HG02642 (cell line): Measurements from ENCODE around the gene DPYSL3.
"Not testable (repeated sequence)": the region's sequence is repeated elsewhere in the genome, so short reads cannot be mapped to it uniquely, and the experiment has no call there.

ENCODE experiments used
- ATAC-seq: cut with Tn5 transposase; IDR thresholded peaks from one replicate; pipeline ENCODE4 v1.9.1; 2021; ENCODE audit warnings: mild to moderate bottlenecking; ENCODE audit not compliant: unreplicated experiment, poor library complexity

The DPYSL3 gene

DNA sequence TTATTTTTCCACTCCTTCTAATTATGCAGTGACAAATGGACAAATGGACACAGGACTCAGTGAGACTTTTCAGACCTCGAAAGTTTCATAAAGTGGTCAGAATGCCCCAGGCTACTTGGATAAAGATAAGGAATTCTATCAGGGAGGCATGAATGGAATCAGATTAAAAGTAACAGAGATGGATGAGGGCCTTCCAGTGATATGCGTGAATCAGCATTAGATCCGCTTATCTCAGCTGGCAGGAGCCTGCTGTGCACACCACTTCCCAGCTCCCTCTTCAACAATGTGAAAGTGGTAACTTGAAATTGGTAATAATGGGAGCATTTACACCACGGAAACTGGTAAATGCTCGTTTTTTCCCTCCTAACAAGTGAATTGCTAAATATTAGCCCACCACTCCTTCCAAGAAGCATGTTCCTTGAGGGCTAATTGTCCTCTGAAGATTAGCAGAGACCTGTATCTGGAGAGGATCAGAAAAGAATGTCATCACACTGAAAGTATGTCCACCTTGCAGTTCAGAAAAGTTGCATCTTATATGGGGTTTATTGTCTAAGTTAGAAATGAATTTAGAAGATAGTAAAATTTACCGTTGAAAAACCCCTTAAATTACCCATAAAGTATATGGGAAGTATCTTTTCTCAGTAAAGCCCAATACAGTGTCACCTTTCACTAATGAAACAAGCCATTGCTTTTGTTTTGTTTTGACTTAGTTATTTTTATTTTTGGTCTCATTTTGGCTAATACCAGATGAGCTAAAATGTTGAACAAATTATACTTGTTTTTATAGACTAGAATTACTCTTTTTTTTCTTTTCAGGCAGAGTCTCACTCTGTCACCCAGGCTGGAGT lies 125.3 kb downstream of the DPYSL3 start:
- ATAC-seq, result no peak

DNA sequence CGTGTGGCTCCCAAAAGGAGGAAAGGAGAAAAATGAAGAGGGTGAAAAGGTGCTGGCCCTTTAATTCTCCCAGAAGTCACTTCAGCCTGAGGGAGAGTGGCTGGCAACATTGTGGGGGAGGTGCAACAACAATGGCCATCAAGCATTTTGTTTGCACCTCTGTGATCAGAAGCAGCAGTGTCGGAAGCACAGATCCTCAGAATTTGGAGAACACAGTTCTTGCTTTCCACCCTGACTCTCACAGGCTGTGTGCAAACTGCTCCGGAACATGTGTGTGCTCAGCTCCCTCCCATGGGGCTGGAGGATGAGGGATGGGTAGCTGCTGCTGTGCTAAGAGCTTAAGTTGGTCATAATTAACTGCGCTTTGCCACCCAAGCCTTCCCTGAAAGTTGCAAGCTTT lies 127.1 kb downstream of the DPYSL3 start:
- ATAC-seq, result no peak

DNA sequence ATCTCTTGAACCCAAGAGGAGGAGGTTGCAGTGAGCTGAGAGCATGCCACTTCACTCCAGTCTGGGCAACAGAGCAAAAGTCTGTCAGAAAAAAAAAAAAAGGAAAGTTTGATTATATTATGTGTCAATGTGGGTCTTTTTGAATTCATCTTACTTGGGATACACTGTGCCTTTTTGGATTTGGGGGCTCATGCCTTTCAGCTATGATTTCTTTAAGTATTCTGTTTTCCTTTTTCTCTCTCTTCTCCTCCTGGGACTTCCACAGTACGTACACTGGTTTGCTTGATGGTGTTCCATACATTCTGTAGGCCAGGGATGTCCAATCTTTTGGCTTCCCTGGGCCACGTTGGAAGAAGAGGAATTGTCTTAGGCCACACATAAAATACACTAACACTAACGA lies 128.3 kb downstream of the DPYSL3 start:
- no peak for ATAC-seq

DNA sequence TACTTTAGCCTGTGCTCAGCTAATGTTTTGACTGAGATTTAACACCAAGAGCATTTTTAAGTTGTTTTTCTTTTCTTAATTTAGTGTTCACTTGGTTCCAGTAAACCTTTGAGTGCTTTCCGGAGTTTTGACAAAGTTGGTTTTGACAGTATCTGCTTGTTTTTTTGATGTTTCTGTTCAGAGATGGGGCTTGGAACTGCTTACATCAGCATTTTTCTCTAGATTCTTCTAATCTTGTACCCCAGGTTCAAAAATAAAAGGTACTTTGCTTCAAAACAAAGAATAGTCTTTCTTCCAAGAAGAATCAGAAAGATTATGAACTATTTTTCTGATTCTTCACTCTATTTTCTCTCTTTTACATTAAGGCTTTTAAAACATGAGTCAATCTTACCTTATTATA lies 132.2 kb downstream of the DPYSL3 start:
- ATAC-seq, result no peak

DNA sequence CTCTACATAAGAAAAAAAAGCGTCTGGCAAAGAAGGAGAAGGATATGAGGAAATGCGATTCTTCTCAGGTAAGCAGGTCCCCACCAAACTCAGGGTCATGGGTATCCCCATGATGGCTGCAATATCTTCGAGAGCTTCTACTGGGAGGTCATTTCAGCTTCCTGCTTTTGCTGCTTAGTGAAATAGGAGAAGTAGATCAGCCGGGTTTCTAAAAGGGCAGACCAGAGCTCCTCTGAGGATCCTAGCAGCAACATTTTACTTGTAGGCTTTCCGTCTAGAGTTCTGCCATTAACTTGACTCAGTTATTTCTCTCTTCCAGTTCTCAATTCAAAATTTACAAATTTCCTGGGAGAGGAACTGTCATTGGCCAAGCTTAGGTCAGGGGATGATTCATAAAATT lies 134.7 kb downstream of the DPYSL3 start:
- no peak for ATAC-seq

DNA sequence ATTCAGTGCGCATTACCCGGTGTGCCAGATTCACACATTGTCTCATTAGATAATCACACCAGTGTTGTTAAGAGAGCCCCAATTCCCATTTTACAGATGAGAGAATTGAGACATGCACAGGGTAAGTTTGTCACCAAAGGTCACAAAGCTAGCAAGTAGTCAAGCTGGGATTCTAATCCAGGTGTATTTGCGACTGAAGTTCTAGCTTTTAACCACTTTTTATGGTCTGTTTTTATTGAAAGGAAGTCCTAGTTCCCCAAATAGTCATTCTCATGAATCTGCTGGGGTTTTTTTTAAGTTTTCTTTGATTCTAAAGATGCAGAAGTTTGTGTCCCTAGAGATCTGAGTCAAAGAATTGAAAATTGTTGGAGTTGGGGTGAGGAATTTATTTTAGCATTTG lies 136.5 kb downstream of the DPYSL3 start:
- no peak for ATAC-seq

DNA sequence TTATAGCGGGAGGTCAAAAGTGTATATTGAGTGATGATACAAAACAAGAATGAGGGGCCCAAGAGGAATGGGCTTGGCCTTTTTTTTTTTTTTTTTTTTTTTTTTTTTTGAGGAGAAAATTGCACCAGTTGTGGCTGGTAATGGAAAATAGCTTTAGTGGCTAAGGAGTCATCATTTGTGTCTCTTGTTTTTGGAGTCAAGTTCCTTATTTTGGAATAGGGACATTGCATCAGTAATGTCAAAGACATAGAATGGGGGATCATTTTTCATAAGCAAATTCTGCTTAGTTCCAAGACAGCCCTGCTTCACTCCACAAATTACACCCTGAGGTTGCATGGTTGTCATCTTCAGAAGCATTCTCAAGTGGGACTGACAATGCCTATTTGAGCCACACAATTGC lies 137.7 kb downstream of the DPYSL3 start:
- no peak for ATAC-seq

DNA sequence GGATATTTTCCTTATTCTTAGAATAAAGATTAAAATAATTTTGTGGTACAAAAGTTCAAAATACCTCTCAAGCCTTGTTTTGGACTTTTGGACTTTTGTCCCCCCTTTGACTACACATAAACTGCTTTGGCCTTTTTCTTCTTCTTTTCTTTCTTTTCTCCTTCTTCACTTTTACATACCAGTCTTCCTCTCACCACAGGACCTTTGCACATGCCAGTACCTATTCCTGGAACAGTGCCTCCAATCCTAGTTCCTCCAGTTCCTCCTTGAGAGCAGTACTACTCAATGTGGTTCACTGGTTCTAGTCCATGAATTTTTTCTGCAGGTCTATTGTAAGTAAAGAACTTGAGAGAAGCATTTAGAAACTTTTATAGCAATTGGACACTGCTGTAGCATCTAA lies 138.6 kb downstream of the DPYSL3 start:
- ATAC-seq, result no peak

DNA sequence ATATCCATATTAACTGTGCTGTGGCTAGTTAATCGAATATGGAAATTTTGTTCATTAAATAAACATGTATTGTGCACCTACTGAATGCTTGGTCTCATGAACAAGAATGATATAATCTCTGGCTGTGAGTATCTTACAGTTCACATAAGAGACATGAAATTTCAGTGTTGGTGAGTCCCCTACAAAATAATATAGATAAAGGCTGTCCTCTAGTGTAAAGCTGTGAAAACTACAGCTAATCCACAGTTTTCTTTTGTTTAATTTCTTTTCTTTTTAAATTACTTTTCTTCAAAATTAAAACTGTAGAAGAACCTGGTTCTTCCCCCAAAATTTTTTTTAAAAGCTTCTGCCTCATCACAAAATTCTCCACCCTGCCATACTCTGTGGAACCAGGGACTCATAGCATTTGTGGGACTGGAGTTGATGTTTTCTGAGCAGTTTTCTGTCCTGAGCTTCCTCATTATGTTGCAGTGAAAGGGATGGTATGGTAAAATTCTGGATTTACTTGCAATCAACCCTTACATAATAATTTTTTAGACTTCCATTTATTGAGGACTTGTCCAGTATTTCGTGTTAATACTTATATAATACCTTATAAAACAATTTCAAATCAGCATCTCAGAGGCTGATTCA lies 140.0 kb downstream of the DPYSL3 start:
- no peak for ATAC-seq

DNA sequence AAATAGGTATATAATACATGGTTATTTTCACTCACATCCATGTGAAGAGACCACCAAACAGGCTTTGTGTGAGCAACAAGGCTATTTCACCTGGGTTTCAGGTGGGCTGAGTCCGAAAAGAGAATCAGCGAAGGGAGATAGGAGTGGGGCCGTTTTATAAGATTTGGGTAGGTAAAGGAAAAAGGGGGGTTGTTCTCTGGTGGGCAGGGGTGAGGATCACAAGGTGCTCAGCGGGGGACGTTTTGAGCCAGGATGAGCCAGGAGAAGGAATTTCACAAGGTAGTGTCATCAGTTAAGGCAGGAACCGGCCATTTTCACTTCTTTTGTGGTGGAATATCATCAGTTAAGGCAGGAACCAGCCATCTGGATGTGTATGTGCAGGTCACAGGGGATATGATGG lies 142.5 kb downstream of the DPYSL3 start:
- ATAC-seq, result not testable (repeated sequence)

DNA sequence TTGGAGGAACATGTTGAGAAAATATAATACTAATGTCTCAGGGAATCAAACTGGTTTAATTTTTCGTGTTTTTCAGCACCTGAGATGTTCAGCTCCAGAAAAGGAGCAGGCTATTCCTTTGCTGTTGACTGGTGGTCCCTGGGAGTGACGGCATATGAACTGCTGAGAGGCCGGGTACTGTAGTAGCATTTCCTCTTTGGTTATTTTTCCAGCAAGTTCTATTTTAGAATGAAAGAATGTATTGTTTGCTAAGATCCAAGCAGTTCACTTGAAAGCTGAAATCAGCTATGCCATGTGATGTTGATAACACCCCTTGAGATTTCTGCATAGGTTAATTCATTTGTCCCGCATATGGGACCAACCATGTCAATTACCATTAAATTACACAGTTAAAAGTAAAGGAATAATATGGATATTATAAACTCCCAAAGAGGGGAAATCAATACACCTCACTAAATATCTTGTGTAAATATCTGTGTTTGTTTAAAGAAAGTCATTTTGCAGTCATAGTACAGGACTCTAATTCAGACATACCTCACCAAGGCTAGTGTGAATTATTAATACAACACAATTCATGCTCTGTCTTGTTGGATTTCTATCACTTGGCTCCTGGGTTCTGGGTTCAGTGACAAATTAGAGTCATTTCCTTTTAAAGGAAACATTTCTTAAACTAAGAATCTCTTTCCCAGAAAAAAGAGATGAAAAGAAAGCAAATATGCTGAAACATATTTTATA lies 148.3 kb downstream of the DPYSL3 start:
- ATAC-seq, result no peak

DNA sequence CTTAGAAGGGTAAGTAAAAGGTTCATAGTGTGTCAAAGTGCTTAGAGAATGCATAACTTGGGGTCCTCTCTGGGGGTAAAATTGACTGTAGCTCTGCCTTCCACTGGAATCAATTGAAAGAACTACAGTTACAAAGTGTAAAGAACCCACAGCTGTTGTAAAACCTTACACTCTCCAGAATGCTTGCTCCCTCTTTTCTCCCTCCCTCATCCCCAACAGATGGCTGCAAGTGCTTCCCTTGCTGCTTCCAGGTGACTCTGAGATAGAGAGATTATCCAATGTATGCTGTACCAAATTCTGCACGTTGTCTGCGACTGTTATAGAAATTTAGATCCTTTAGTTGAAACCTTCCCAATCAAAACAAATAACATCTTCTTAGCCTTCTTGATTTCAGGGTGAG lies 149.1 kb downstream of the DPYSL3 start:
- no peak for ATAC-seq

DNA sequence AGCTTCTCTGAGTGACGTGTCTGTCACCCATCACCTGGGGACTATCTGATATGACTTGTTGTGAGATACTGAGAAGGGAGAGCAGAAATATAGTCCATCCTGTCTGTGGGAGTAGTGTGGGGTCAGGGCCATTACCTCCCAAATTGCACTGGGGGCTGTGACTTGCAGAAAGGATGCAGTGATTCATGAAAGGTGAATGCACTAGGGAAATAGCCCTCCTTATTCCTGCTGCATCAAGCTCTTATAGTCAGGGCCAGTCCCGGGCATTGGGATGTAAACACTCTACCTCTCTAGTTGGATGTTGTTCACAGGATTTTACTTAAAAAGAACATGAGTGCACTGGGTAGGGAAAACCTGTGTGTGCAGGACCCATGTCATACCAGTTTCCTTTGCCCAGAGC lies 150.3 kb downstream of the DPYSL3 start:
- ATAC-seq, result no peak

DNA sequence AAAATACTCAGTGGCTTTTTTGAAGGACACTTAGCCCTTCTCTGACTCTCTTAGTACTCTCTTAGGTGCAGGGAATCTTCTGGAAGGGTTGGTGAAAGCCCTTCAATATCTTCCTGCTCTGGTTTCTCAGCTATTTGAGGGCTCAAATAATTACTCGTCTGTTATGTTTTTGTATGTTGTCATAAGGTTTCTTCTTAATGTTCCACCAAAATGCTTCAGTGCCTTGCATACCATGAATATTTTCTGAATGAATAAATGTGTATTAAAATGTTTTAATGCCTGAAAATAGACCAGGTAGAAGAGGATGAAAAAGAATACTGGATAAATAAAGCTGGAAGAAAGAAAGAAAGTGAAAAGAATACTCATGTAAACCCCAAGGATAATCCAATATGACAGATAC lies 150.8 kb downstream of the DPYSL3 start:
- ATAC-seq, result no peak

DNA sequence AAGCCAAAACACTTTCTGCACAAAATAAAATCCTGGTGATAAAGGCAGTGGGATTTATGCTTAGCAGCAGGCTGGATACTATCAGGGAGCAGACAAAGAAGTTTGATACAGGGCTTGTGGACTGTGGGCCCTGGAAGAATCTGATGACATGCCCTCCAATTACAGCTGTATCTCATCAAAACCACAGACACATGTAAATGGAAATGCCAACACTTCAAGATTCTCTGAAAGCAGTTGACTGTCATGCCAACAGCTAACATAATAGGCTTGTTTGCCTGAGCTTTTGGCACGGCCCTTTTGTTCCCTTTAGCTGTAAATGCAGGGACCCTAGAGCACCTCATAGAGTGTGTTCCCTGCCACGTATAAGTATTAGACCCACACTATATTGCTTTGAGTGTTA lies 160.6 kb downstream of the DPYSL3 start:
- ATAC-seq, result no peak

DNA sequence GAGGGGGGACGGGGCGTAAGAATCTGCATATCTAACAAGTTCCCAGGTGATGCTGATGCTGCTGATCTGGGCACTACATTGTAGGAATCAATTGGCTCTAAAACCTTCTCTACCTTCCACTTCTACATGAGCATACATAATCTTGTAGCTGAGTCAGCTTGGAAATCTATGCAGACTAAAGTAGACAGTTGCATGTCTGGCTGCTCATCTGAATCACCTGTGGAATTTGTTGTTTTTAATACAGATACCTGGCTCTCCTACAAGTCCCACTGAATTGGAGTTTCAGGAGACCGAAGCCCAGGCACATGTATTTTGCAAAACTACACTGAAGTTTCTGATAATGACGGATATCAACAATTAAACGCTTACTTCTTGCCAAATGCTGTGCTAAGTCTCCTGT lies 161.4 kb downstream of the DPYSL3 start:
- no peak for ATAC-seq

DNA sequence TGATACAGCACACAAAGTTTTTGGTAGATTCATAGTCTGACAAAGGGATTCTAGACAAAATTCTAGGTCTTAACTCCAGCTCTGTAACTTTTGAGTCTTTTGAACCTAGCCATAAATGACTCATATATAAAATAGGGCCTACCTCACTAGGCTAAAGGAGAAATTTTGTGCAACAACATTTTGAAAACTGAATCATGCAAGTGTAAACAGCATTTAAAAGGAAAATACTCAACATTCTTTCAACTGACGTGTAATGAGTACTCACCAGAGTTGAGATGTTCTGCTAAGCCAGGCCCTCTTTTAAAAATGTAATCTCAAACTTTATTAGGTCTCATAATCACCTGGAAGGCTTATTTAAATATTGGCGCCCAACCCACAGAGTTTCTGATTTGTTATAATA lies 161.8 kb downstream of the DPYSL3 start:
- ATAC-seq, result no peak

DNA sequence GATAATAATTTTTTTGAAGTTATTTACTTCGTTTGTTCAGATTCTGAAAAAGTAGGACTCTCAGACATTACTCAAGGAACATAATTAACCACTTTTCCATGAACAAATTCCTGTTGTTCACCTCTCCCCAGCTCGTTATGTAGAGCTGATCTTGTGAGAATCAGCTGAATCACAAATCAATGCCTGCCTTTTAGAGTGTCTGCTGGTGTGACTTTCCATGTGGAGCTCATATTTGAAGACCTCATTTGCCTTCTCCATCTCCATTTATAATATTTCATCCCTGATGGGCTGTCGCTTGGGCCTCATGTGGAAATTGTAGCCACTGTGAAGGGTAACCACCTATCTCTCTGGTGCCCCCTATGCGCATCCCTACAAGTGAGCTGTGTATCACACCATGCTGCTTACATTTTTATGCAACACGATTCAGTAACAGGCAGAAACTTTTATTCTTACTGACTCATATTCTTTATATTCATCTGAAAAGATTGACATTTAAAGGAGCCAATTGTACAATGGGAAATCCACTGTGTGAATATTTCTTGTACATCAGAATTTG lies 163.8 kb downstream of the DPYSL3 start:
- ATAC-seq, result no peak

DNA sequence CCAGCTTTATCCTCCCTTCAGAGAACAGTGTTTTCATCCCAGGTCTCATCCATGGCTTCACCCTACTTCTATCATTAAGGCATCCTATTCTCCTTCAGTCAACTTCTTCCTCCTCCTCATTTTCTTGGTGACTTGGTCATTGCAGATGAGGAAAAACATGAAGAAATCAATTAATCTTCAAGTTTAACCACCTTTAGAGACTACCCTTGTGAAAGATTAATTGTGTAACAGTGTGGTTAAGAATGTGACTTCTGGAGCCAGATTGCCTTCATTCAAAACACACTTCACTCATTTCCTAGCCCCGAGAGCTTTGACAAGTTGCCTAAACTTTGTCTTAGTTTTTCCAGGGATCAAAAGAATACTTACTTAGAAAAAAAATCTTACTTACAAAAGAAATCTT lies 165.0 kb downstream of the DPYSL3 start:
- no peak for ATAC-seq

DNA sequence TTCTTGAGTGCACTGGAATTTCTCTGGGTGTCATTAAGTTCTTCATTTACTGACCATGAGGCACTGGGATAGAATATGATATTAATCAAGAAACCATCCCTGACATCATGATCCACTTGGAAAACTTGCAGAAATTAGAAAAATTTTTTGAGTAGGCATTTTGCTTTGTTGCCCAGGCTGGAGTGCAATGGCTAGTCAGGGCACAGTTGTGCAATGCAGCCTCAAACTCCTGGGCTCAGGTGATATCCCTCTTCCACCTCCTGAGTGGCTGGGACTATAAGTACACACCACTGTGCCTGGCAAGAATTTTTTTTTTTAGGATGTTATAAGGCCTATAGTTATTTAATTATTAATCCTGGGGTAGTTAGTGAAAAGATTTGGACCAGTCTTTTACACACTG lies 168.5 kb downstream of the DPYSL3 start:
- ATAC-seq, result no peak

DNA sequence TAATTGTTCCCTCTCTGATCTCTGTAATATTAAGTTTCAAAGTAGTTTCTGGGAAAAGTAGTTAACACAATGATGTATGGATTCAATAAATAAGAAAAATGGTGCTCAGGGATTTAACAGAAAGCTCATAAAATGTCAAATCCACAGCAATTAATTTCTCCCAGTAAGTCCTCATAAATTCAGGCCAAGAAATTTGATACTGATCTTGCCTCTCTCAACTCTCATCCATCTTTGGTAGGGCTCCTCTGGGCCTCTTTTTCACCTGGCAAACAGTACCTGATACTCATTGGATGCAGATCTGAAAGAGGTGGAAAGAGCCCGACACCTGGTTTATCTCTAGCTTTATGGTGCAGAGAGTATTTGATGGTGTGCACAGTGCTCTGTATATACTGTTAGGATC lies 168.9 kb downstream of the DPYSL3 start:
- ATAC-seq, result no peak
